ENCODE measurements around the gene LRRC2. TPM values are rescaled to one million over a fixed set of nuclear protein-coding genes. Genes with fewer than 3 reads are reported as not detected.
"Not testable (repeated sequence)": the region's sequence is repeated elsewhere in the genome, so short reads cannot be mapped to it uniquely, and the experiment has no call there.

LRRC2 gene
- polyA plus RNA-seq, 4 donors, result 1.9 to 2.4 (median 2.1) TPM

GRCh38 chr3:46584598-46585467 lies 18.7 kb upstream of the LRRC2 start:
- no peak for DNase-seq (ENCODE audit: low read depth in 4 of 4, low spot score in 3 of 4)

DNA sequence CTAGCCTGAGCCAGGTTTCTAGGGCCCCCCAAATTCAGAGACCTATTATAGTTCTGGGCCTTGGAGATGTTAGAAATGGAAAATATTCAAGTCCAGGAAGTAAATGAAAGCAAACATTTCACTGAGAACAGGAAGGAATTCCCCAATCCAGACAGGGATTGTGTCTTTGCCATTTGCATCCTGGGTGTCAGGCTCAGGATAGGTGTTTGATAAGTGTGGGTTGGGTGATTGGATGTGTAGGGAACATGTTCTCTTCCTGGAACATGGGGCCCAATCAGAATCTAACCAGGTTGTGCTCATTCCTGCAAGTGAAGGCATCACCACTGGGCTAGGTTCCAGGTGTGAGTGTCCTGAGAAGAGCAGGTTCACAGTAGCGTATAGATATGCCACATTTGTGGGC lies 14.6 kb upstream of the LRRC2 start:
- DNase-seq (ENCODE audit: low read depth in 4 of 4, low spot score in 3 of 4), result no peak

DNA sequence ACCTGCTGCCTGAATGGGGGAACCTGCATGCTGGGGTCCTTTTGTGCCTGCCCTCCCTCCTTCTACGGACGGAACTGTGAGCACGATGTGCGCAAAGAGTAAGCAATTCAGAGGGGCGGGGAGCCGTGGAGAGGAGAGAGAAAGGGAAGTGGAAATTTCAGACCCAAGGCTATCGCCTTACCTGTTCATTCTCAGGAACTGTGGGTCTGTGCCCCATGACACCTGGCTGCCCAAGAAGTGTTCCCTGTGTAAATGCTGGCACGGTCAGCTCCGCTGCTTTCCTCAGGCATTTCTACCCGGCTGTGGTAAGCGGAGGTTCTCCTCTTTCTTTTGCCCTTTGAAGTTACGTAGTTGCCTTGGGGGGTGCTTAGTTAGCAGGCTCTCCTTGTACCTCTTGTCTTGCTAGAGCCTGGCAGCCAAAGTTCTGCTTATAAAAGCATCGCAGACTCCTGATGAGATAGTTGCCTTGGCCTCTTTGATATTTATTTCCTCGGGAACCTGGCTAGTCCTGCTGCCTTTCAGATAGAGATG lies 13.7 kb upstream of the LRRC2 start:
- no peak for DNase-seq (ENCODE audit: low read depth in 4 of 4, low spot score in 3 of 4)

DNA sequence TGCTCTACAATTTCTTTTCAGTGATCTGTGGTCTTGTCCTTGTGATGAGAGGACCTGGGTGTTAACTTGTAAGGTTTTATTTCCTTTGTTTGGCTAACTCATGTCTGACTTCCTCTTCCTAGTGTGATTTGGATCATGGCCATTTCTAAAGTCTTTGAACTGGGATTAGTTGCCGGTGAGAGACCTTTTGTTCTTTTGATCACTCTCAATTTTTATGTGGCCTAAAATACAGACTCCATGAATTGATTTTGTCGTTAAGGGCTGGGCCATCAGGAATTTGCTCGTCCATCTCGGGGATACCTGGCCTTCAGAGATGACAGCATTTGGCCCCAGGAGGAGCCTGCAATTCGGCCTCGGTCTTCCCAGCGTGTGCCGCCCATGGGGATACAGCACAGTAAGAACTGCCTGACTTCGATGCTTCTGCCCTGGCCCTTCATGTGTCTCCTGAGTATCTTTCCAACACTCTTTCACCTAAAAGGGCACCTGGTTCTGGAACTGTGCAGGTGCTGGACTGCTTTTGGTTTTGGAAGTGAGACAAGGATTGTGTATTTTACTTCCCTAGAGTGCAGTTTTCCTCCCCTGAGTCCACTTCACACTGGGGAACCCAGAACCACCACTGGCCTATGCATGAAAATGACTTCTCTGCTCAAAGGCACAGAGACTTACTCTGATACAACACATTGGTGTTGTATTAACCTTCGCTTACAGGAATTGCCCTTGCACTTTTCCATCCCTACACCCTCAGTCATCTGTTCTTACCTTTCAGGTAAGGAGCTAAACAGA lies 13.1 kb upstream of the LRRC2 start:
- no peak for DNase-seq (ENCODE audit: low read depth in 4 of 4, low spot score in 3 of 4)

- DNase-seq (ENCODE audit: low read depth in 4 of 4, low spot score in 3 of 4), result not testable (repeated sequence)
Observed at GRCh38 chr3:46577580-46578249, 11.6 kb upstream of the LRRC2 start.

DNA sequence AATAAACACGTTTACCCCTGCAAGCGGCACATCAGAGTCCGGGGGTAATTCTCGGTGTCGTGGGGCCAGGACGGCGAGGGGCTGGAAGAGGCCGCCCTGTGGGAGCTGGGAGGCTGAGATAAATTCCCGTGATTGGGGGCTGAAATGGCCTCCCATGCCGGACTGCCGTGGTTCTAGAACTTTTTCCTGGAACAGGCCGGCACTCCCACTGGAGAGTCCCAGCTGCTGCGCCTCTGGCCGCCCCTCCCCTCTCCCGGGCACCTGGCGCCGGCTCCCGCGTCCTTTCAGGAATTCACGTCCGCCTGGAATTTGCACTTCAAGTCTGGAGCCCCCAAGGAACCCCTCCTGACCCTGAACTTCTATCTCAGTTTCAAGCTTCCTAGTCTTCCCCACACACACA lies 10.8 kb upstream of the LRRC2 start:
- no peak for DNase-seq (ENCODE audit: low read depth in 4 of 4, low spot score in 3 of 4)

- DNase-seq (ENCODE audit: low read depth in 4 of 4, low spot score in 3 of 4), result no peak
Observed at GRCh38 chr3:46576386-46576785, 10.3 kb upstream of the LRRC2 start.

- DNase-seq (ENCODE audit: low read depth in 4 of 4, low spot score in 3 of 4), result no peak
Observed at GRCh38 chr3:46575577-46576222, 9.6 kb upstream of the LRRC2 start.

- DNase-seq (ENCODE audit: low read depth in 4 of 4, low spot score in 3 of 4), result no peak
Observed at GRCh38 chr3:46574881-46575576, 8.9 kb upstream of the LRRC2 start.

- DNase-seq (ENCODE audit: low read depth in 4 of 4, low spot score in 3 of 4), result no peak
Observed at GRCh38 chr3:46574243-46574646, 8.1 kb upstream of the LRRC2 start.

- no peak for DNase-seq (ENCODE audit: low read depth in 4 of 4, low spot score in 3 of 4)
Observed at GRCh38 chr3:46573701-46574100, 7.6 kb upstream of the LRRC2 start.

DNA sequence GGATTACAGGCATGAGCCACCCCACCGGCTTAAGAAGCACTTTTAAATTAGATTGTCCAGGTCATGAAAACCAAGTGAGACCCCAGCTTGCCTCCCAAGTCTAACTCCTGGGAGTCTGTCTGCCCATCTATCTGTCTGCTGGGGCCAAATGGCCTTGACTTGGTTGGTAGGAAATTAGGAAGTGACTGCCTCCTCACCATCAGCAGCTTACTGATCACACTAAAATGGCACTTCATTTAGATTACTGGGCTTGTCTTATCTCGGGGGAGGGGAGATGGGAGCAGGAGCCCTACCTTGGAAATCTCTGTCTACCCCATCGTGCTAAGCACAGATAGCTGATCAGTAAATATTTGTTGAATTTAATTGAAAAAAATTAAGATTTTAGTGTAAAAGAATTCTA lies 5.6 kb upstream of the LRRC2 start:
- DNase-seq (ENCODE audit: low read depth in 4 of 4, low spot score in 3 of 4), result no peak

- no peak for DNase-seq (ENCODE audit: low read depth in 4 of 4, low spot score in 3 of 4)
Observed at GRCh38 chr3:46565607-46566039, 479 bp downstream of the LRRC2 start.

- DNase-seq (ENCODE audit: low read depth in 4 of 4, low spot score in 3 of 4), result no peak
Observed at GRCh38 chr3:46565077-46565476, 1.0 kb downstream of the LRRC2 start.

DNA sequence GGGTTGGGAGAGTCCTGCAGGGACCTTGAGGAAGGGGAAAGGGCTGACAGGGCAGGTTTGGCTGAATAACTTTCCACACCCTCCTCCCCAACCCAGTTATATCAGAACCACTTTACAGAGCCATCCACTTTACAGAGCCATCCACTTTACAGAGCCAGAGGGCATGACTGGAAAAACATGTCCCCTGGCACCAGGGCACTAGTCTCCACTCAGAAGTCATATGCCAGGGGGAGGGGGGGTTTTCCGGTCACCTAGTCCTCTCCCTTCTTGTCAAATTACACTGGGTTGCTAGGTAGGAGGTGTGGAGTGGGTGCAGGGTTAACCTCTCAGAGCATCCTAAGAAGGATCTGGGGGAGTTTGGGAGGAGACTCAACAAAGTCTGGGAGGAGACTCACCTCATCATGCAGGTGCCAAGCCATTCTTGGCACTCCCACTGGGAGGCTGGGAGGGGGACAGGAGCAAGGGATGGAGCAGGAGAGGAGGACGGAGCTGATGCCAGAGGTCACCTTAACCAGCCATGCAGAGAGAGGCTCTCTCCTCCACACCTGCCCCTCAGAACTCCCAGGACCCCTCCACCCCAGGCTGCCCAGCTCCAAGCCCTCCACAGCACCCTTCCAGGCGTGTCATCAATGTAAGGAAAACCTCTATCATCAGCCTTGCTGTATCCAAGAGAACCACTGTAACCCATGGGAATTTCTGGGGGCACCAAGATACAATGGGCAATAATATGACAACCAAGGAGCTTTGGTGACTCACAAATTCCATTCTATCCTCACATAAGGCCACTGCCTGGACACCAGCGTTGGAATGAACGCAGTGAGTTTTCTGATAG lies 1.7 kb downstream of the LRRC2 start:
- DNase-seq (ENCODE audit: low read depth in 4 of 4, low spot score in 3 of 4), result no peak

DNA sequence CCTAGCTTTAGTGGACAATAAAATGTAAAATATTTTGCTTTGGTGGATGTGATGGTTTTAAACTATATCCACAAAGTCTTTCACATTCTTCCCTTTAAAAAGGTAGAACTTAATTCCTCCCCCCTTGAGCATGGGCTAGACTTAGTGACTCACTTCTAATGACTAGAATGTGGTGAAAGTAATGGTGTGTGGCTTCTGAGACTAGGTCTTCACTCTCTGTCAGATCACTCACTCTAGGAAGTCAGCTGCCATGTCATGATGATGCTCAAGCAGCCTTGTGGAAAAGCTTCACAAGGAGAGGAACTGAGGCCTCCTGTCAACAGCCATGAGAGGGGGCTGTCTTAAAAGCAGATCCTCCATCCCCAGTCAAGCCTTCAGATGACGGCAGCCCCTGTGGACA lies 4.2 kb downstream of the LRRC2 start:
- no peak for DNase-seq (ENCODE audit: low read depth in 4 of 4, low spot score in 3 of 4)

DNA sequence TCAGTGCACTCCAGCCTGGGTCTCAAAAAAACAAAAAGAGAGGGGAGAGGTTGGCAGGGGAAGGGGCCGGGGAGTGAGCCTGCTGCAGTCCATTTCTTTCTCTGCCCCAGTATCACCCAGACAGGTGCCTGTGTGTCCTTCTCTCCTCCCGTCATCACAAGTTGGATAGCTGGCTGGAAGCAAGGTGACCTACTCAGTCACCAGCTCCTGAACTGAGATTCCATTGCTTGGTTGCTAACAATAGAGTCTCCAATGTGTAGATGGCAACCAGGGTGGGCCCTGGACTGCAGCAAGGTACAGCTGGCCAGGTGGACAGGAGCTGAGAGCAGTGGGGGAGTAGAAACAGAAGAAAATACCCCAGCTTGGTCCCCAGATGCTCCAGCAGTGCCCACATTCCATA lies 4.6 kb downstream of the LRRC2 start:
- DNase-seq (ENCODE audit: low read depth in 4 of 4, low spot score in 3 of 4), result no peak

- DNase-seq (ENCODE audit: low read depth in 4 of 4, low spot score in 3 of 4), result no peak
Observed at GRCh38 chr3:46559091-46559704, 6.9 kb downstream of the LRRC2 start.
